ENCODE data around the gene RPL3.
A peak's percentile ranks its signal among the peaks of the same experiment; 100 is the strongest.
"Not testable (repeated sequence)": the region's sequence is repeated elsewhere in the genome, so short reads cannot be mapped to it uniquely, and the experiment has no call there.

The RPL3 gene

DNA sequence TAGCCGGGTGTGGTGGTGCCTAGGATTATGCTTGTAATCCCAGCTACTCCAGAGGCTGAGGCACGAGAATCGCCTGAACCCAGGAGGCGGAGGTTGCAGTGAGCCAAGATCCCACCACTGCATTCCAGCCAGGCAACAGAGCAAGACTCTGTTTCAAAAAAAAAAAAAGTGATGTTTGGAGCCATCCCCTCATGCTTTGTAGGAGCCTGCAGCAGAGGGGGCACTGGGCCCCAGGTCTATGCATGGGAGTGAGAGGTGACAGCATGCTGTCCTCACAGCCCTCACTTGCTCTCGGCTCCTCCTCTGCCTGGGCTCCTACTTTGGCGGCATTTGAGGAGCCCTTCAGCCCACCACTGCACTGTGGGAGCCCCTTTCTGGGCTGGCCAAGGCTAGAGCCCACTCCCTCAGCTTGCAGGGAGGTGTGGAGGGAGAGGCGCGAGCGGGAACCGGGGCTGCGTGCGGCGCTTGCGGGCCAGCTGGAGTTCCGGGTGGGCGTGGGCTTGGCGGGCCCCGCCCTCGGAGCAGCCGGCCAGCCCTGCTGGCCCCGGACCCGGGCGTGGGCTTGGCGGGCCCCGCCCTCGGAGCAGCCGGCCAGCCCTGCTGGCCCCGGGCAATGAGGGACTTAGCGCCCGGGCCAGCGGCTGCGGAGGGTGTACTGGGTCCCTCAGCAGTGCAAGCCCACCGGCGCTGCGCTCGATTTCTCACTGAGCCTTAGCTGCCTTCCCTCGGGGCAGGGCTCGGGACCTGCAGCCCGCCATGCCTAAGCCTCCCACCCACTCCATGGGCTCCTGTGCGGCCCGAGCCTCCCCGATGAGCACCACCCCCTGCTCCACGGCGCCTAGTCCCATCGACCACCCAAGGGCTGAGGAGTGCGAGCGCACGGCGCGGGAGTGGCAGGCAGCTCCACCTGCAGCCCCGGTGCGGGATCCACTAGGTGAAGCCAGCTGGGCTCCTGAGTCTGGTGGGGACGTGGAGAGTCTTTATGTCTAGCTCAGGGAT, 38.0 kb upstream of the RPL3 start:
- not testable (repeated sequence) for H3K27ac Mint-ChIP-seq; ATAC-seq; H3K9me3 Mint-ChIP-seq; H3K27me3 Mint-ChIP-seq; H3K4me3 Mint-ChIP-seq; H3K4me1 Mint-ChIP-seq; DNase-seq; H3K36me3 Mint-ChIP-seq (ENCODE audit: low read depth)

- no peak for DNase-seq
- peaks cover 10% of the 10 kb centered on the region for H3K4me1 Mint-ChIP-seq
- no peak overlapping the region for H3K27ac Mint-ChIP-seq
- no peaks in the 10 kb centered on the region for H3K36me3 Mint-ChIP-seq (ENCODE audit: low read depth)
- no peak overlapping the region for H3K4me3 Mint-ChIP-seq
- no peaks in the 10 kb centered on the region for H3K9me3 Mint-ChIP-seq
- H3K27me3 Mint-ChIP-seq = no peaks in the 10 kb centered on the region
- ATAC-seq = no peak
Observed at GRCh38 chr22:39356464-39356863, 37.0 kb upstream of the RPL3 start.

GRCh38 chr22:39355805-39356204, 36.4 kb upstream of the RPL3 start:
- H3K36me3 Mint-ChIP-seq (ENCODE audit: low read depth) = not testable (repeated sequence)

GRCh38 chr22:39355080-39355479, 35.7 kb upstream of the RPL3 start:
- DNase-seq (no peak), ATAC-seq (no peak)
- Mint-ChIP-seq H3K4me3 (no peak overlapping the region), H3K36me3 (ENCODE audit: low read depth) (no peaks in the 10 kb centered on the region), H3K27ac (no peak overlapping the region), H3K27me3 (no peaks in the 10 kb centered on the region), H3K4me1 (peaks cover 21% of the 10 kb centered on the region), H3K9me3 (no peaks in the 10 kb centered on the region)

More at GRCh38 chr22:39355805-39356204, 36.4 kb upstream of the RPL3 start:
- H3K27ac Mint-ChIP-seq, DNase-seq, ATAC-seq, H3K27me3 Mint-ChIP-seq, H3K4me3 Mint-ChIP-seq, H3K9me3 Mint-ChIP-seq: not testable (repeated sequence)
- peaks cover 15% of the 10 kb centered on the region for H3K4me1 Mint-ChIP-seq

GRCh38 chr22:39353346-39353745, 33.9 kb upstream of the RPL3 start:
- Mint-ChIP-seq H3K9me3 (no peaks in the 10 kb centered on the region), H3K36me3 (ENCODE audit: low read depth) (no peaks in the 10 kb centered on the region), H3K4me1 (peaks cover 30% of the 10 kb centered on the region), H3K27me3 (peaks cover 4% of the 10 kb centered on the region), H3K4me3 (no peak overlapping the region), H3K27ac (no peak overlapping the region)
- DNase-seq (peak; percentile 7), ATAC-seq (no peak)

GRCh38 chr22:39352306-39352891, 33.0 kb upstream of the RPL3 start:
- Mint-ChIP-seq H3K4me3 (no peak overlapping the region), H3K4me1 (peaks cover 30% of the 10 kb centered on the region), H3K9me3 (no peaks in the 10 kb centered on the region), H3K27me3 (peaks cover 6% of the 10 kb centered on the region), H3K27ac (no peak overlapping the region), H3K36me3 (ENCODE audit: low read depth) (no peaks in the 10 kb centered on the region)
- no peak for ATAC-seq
- DNase-seq = no peak

DNA sequence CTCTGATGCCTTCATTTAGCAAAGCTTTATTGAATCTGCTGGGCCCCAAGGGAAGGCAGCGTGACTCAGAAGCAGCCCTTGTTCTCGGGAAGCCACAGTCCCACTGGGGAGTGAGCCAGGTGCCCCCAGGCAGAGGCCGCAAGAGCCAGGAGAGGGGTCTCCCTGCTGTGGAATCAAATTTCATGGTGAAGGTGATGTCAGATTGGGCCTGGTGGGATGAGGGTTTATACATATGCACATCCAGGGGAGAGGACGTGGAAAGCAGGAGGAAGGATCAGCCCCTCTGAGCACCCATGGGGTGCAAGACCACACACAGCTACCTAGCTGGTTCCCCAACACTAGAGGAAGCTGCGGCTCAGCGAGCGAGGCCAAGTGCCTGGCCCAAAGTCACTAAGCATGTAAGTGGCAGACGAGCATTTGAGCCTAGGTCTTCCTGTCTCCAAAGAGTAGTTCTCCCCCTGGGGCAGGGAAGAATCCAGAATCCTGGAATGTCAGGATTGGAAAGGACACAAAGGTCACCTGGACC, 32.3 kb upstream of the RPL3 start:
- Mint-ChIP-seq H3K27me3 (peaks cover 6% of the 10 kb centered on the region), H3K27ac (no peak overlapping the region), H3K9me3 (no peaks in the 10 kb centered on the region), H3K4me1 (peaks cover 30% of the 10 kb centered on the region), H3K36me3 (ENCODE audit: low read depth) (no peaks in the 10 kb centered on the region), H3K4me3 (peak overlapping the region; percentile 18)
- DNase-seq (peak; percentile 30), ATAC-seq (peak; percentile 53)

DNA sequence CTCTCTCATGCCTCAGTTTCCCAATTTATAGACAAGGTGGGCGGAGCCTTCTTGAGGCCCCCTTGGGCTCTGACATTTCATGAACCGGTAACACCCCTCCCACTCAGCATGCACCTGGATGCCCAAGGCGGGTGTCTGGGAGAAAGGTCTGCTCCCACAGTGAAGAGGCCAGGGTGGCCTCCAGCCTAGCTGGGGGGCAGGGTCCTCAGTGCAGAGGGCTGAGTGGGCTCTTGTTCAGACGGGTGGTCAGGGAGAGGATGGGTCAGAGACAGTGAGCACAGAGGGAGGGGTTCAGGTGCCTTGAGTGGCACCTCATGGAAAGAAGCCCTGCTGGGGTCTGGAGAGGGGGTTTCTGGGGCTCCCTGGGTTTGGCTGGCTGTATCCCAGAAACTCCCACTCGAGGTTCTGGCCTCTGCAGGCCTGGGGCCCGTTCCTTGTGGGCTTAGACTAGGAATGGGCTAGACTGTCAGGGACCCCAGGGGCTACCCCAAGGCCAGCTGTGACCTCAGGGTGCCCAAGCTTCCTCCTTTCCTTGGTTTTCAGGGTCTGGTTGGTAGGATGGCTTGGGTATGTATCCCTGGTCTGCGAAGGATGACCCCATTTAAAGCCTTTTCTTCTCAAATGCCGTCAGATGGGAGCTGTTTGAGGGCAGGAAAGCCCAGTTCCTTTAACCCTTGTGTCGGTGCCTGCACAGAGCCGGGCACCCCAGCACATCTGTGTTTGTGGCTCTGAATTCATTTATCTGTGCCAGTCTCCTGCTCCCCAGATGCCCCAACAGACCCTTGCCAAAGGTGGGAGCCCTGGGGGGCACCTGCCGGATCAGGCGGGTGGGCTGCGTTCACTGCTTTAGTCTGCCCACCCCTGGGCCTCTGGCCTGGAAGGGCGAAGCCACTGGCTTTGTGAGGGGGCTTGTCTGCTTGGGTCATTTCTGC, 31.6 kb upstream of the RPL3 start:
- H3K4me1 Mint-ChIP-seq = peaks cover 30% of the 10 kb centered on the region
- H3K9me3 Mint-ChIP-seq = no peaks in the 10 kb centered on the region
- H3K27me3 Mint-ChIP-seq = peaks cover 6% of the 10 kb centered on the region
- no peak for ATAC-seq
- peak overlapping the region; percentile 64 for H3K4me3 Mint-ChIP-seq
- peak overlapping the region; percentile 62 for H3K27ac Mint-ChIP-seq
- no peaks in the 10 kb centered on the region for H3K36me3 Mint-ChIP-seq (ENCODE audit: low read depth)
- no peak for DNase-seq

DNA sequence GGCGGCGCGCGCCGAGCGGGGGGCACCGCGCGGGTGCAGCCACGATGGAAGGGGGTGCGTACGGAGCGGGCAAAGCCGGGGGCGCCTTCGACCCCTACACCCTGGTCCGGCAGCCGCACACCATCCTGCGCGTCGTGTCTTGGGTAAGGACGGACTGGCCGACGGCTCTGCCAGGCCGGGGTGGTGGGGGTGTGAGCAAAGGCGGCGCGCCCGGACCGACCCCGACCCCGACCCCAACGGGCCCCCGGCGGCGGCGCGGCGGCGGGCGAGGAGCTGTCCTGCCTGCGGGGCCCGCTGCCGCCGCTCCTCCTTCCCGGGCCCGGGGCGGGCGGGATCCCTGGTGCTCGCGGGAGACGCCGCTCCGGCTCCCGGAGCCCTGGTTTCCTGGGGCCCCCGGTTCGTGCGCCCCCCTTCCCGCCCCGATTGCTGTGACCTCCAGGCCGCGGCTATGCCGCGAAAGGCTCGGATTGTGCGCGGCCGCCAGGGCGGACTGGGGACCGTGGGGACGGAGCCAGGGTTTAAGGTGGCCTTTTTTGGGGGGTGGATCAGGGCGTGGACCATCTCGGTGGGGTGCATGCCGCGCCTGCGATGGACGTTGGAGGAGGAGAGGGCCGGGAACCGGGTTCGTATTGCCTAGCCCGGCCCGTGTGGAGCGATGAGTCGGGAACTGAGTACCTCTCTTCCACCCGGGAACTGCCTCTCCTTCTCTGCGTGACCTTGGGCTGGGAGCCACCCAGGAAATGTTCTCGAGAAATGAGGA, 30.7 kb upstream of the RPL3 start, which contains the start of gene SYNGR1:
SYNGR1 (plus strand) TSS at position 25 of the 760 bp plus-strand sequence; CDS start at position 45, 20 bp downstream.
- peaks cover 6% of the 10 kb centered on the region for H3K27me3 Mint-ChIP-seq
- peak; percentile 17 for DNase-seq
- no peaks in the 10 kb centered on the region for H3K9me3 Mint-ChIP-seq
- H3K36me3 Mint-ChIP-seq (ENCODE audit: low read depth) = no peaks in the 10 kb centered on the region
- H3K4me1 Mint-ChIP-seq = peaks cover 30% of the 10 kb centered on the region
- peak within 1 kb of the TSS; percentile 82 for H3K4me3 Mint-ChIP-seq
- ATAC-seq = peak; percentile 20
- H3K27ac Mint-ChIP-seq = peak within 1 kb of the TSS; percentile 64

DNA sequence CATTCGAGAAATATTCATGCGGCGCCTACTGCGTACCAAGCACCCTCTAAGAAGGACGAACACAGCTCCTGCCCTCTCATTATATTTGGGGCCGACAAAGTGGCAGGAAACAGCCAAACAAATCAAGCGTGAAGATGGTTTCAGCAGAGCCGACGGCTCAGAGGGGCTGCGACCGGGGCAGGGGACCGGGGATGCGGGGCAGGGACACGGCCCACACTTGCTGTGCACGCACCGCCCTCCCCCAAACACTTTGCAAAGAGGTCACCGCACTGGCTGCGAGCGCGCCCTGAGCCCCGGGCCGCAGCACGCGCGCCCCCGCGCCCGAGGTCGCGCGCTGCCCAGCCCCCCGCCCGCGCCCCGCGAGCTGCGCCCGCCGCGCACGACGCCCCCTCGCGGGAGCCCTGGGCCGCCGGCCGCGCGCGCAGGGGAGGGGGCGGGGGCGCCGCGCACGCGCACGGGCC, 30.1 kb upstream of the RPL3 start:
- DNase-seq = peak; percentile 39
- H3K9me3 Mint-ChIP-seq = no peaks in the 10 kb centered on the region
- H3K4me3 Mint-ChIP-seq = peak overlapping the region; percentile 82
- H3K36me3 Mint-ChIP-seq (ENCODE audit: low read depth) = no peaks in the 10 kb centered on the region
- peak; percentile 33 for ATAC-seq
- H3K4me1 Mint-ChIP-seq = peaks cover 30% of the 10 kb centered on the region
- H3K27me3 Mint-ChIP-seq = peaks cover 6% of the 10 kb centered on the region
- peak overlapping the region; percentile 64 for H3K27ac Mint-ChIP-seq

DNA sequence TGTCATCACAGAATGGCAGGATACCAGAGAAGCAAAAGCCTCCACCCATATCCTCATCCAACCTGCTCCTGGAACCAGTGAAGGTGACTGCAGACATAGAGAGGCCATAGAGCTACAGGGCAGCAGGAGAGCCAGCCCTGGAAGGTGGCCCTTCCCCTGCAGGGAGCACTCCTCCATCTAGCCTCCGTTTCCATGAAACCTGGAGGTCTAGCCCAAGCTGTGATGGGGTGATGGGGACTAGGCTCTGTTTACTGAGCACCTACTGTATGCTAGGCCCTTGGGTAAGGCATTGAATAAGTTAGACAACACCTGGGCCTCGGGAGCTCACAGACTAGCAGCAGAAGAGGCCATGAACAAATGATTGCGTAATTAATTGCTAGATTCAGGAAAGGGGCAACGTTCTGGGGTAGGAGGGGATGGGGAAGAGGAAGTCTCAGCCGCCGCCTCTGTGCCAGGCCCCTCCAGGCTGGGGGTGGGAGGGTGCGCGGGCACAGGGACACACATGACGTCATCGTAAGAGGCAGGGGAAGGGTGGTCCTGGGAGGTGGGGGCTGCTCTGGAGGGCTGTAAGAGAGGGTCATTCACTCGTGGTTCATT, 29.6 kb upstream of the RPL3 start:
- no peak for ATAC-seq
- peak; percentile 25 for DNase-seq

GRCh38 chr22:39345231-39345630, 25.8 kb upstream of the RPL3 start:
- peaks cover 9% of the 10 kb centered on the region for H3K27me3 Mint-ChIP-seq
- DNase-seq = no peak
- H3K36me3 Mint-ChIP-seq (ENCODE audit: low read depth) = no peaks in the 10 kb centered on the region
- H3K27ac Mint-ChIP-seq = no peak overlapping the region
- H3K4me1 Mint-ChIP-seq = peaks cover 12% of the 10 kb centered on the region
- no peak overlapping the region for H3K4me3 Mint-ChIP-seq
- H3K9me3 Mint-ChIP-seq = no peaks in the 10 kb centered on the region
- ATAC-seq = no peak

More for the DNA sequence above, 29.6 kb upstream of the RPL3 start:
- H3K4me1 Mint-ChIP-seq = peaks cover 30% of the 10 kb centered on the region
- peak overlapping the region; percentile 82 for H3K4me3 Mint-ChIP-seq
- no peaks in the 10 kb centered on the region for H3K36me3 Mint-ChIP-seq (ENCODE audit: low read depth)
- H3K9me3 Mint-ChIP-seq = no peaks in the 10 kb centered on the region
- peak overlapping the region; percentile 64 for H3K27ac Mint-ChIP-seq
- H3K27me3 Mint-ChIP-seq = peaks cover 6% of the 10 kb centered on the region

DNA sequence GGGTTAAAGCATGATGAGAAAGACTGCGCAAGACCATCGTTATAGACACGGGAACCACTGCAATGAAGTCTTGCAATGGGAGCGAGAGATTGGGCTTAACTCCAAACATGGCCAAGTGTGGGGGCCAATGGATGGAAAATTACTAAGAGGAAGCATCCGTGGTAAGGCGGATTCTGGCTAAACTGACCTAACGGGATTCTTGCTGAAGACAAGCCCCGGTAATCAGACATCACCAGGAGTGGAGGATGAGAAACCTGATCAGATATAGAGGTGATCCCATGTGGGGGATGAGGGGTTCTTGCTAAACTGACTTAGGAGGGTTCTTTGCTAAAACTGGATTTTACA, 24.6 kb upstream of the RPL3 start:
- peaks cover 5% of the 10 kb centered on the region for H3K27me3 Mint-ChIP-seq
- peaks cover 7% of the 10 kb centered on the region for H3K4me1 Mint-ChIP-seq
- no peak overlapping the region for H3K27ac Mint-ChIP-seq
- DNase-seq (no peak), ATAC-seq (no peak)
- H3K9me3 Mint-ChIP-seq = no peaks in the 10 kb centered on the region
- H3K36me3 Mint-ChIP-seq (ENCODE audit: low read depth) = no peaks in the 10 kb centered on the region
- no peak overlapping the region for H3K4me3 Mint-ChIP-seq

Data from activated naive CD8-positive, alpha-beta T cell treated with anti-CD3 and anti-CD28 coated beads, Interleukin-2, amount 50 U/mL, for 24 hours (primary cell).